Activated T-cell treated with anti-CD3 and anti-CD28 coated beads for 24 hours (primary cell): ENCODE data around the gene WNT9A.

Experiments used
- DNase-seq: peaks from one replicate; pipeline ENCODE4 v3.0.0-alpha.2; 2020; ENCODE audit warnings: low read depth

The WNT9A gene

DNA sequence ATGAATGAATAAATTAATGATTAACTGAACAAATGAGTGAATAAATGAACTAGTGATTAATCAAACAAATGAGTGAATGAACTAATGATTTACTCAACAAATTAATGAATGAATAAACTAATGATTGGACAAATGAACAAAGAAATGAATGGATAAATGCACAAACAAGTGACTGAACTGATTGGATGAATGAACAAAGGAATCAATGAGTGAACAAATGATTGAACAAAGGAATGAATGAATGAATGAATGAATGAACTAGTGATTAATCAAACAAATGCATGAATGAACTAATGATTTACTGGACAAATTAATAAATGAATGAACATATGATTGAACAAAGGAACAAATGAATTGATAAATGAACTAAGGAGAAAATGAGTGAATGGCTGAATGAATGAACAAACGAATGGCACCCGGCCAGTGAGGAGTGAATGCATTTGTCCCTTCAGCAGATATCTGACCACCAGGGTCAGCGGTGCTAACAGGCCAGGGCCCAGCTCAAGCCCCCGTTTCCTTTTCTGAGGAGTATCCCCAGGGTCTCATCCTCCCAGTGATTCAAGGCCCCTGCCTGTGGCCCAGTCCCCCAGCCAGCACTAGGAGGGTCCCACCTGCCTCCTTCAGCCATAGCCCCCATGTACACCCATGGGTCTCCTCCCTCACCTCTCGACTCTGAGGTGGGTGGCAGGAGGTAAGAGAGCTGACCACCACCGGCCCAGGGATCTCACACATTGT lies 49.9 kb downstream of the WNT9A start:
- DNase-seq = no peak

DNA sequence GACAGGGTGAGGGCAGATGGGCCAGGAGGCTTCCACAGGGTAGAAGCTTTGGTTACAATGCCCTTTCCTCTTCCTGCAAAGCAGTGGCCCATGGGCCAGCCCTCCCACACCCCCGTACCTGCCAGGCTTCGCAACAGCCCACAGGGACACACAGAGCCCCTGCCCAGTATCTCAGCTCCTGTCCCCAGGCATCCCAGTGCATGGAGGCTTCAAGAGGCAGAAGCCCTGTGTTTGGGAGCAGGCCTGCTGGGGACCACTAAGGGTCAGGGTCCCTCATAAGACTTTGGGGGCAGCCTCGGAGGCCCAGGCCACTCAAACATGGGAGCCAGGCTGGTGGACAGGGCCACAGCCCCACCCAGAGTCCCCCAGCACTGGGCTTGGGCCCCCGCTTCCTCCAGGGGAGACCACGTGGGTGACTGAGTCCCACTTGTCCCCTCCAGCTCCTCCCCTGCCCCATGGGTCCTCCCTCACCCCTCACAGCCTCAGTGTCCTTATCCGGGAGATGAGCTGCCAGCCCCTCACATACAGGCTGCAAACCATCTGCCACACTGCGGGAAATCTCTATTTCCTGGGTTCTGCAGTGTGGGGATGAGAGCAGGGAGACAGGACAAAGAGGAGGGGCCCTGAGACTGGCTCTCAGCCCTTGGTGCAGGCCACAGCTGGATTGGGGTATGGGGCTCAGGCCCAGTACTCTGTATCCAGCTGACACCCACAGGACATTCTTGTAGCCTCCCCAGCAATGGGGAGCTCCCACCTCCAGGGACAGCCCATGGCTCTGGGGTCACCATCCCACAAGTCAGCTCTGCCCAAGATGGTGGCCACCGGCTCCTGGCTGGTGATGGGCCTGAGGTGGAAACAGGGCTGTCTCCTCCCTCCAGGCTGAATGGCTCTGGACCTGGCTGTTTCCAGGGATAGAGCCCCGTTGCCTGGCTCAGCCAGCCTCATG lies 50.7 kb downstream of the WNT9A start:
- no peak for DNase-seq

DNA sequence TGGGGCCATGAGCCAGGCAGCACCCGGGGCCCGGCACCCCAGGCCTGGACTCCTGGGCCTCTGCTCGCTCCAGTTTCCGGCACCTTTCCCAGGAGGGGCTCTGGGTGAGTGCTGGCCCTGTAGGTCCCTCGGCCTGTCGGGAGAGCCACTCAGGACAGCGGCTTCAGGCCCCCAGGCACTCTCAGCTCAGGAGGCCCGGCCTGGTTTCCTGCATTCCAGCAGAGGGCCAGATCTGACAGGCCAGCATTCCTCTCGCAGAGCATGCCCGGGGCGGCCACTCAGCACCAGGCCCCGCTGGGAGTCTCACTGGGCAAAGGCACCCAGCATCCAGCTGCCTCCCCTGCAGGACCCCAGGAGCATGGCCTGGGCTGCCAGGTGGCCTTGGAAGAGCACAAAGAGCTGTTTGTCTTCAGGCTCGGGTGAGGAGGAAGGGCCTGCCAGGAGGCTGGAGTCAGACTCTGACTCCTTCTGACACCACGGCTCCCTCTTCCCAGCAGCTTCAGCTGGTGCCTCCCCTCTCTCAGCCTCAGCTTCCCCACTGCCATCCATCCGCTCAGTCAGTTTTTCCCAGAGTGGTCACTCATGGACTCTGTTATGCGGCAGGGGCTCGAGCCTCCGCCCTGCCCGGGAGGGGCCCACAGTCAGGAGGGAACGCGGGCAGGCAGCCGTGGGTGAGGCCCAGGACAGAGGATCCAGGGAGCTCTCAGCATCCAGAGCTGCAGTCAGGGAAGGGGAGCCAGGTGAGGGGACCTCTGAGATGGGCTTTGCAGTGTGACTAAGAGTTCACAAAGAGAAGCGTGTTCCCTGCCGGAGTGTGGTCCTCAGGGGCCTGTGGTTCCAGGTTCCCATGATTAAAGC lies 51.7 kb downstream of the WNT9A start:
- no peak for DNase-seq

DNA sequence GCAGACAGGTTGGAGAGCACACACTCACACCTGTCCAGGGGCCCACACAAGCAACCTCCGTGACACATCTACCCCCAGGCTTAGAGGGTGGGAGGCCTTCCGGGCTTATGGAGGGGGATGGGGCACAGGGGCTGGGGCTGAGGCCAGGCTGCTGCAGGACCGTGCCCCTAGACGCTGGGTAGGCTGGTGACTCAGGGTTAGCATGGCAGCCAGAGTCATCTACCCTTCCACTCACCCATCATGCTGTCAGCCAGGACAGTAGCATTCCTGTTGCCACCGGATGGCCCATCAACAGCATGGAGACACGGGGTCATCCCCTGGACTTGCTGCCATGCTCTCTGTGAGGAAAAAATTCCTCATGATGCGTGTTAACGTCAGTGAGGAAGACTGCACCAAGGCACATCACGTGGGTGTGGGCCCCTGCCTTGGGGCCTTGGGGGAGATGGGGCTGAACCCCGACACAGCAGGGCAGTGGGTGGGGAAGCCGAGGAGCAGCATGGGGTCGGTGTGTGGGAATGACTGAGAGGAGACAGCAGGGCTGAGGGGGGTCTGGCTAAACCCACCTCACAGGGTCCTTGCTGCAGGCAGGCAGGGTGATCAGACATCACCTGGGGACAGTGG lies 52.8 kb downstream of the WNT9A start:
- no peak for DNase-seq

DNA sequence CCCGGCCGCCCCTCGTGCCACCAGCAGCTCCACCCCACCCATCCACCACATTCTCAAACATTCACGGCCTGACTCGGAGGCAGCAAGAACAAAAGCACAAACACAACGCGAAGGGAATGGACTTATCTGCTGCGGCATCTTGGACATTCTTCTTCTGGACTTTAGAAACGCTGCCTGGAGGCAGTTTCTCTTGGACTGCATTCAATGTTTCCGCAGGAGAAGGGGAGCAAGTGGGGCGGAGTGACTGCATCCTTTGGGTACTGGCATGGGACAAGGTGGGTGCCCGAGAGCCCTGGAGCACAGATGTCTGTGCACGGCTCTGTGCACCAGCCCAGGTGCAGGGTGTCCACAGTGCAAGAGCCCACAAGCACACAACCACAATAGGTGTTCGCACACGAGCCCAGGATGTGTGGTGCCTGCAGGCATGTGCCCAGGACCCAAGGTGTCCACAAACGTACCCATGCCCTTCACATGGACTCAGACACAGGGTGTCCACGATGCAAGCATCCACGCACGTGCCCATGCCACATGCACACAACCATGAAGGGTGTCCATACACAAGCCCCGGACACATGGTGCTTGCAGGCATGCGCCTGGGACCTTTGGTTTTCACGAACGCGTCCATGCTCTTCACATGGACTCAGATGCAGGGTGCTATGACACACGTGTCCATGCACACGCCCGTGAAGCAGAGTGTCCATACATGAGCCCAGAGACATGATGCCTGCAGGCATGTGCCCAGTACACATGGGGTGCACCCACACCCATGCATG lies 53.6 kb downstream of the WNT9A start:
- no peak for DNase-seq

DNA sequence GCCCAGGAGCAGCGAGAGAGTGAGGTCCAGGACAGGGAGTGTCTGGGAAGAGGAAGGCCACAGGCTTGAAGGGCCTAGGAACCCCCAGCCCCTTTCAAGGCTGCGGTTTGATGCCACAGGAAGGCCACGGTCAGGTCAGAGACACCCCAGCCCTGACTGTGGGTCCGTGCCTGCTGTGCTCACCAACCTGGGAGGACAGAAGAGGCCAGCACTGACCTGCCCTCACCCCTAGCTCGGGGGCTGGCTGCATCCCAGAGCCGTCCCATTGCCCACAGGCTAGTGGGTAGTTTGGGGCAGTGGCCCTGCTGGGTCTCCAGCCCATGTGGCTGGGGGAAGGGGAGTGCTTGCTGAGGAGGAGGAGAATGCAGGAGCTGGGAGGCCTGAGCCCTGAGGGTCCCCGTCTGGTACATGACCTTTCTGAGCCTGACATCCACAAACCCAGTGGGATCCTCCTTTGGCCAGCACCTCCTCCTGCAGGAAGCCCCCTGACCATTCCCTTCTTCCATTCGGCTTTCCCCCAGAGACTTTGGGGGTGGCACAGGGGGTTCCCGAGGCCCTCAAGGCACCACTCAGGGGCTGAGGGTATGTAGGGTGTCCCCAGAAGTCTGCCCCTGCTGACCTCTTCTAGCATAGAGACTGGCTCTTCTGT lies 54.3 kb downstream of the WNT9A start:
- DNase-seq = no peak

DNA sequence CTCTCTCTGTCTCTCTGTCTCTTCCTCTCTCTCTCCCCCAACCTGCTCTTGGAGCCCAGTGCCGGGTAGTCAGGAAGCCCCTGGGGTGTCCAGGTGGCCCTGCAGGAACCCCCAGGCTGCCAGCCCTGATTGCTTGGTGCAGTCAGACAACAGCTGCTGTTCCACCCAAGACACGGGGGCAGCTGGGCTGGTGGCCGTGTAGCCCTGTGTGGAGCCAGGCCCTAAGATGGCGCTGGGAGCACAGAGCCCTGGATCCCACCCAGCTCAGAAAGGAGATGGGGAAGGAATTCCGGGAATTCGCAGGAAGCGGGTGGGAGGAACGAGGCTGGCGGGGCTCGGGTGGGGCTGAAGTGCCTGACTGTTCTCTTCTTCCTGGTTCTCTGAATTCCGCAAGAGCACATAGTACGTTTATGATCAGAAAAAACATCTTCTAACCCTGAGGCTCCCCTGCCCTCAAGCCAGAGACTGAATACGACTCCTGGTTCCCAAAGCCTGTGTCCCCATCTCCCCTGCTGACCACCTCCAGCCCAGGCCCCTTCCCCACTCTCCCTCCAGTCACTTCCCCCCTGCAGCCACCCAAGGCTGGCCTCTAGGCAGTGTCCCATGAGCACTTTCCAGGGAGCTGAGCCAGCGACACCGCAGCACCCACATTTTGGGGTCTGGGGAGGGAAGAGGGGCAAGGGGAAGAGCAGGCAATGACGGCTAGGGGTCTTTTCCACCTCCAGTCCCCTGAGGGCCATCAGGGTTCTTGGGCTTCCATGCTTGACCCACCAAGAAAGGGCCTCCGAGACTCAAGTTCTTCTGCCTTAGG lies 55.0 kb downstream of the WNT9A start:
- no peak for DNase-seq

DNA sequence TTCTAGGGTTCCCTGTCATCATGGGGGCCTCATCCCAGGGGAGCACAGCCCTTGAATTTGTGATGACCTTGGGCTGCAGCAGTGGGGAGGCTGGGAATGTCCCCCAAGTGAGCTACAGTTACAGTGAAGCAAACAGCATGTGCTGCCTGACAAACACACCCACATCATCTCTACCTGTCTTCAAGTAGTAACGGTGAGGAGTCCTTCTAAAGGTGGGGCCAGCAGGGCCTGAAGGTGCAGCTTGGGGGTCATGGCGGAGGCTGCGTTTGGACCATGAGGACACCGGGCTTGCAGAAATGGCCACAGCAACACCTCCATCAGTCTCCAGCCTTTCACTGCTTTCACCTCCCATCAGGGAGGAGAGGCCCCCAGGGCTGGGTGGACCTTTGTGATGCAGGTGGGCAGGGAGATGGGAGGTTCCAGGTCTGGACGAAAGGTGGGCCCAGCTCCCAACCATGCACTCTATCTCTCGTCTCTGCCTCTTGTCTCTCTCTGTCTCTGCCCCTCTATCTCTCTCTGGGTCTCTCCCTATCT lies 55.7 kb downstream of the WNT9A start:
- no peak for DNase-seq

DNA sequence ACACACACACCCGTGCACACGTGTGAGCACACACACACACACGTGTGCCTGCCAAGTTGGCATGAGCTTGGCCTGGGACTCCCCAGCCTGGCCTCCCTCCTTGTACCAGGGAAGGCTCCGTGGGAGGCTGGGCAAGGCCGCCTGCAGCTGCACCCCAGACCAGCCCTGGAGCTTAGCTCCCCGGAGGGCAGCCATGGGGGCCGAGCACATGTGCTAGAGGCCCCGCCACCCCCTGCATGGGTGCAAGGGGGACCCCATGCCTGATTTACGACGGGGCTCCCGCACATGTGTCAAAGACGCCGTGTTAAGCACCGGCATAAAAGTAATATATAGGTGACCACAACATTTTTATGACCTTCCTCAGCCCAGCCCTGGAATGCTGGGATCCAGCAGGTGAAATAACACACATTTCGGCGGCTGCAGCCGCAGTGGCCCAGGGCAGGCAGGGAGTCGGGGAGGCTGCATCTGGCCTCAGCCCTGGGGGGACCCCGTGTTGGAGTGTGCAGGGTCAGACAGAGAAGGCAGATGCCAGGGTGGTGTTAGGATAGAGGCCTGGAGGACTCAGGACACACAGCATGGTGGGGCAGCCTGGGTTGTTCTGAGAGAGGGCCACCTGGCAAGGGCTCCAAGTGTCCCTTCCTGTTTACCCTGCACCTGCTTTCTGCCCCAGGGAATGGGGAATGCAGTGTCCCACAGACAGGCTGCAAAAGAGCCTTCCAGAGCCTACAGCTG lies 56.3 kb downstream of the WNT9A start:
- no peak for DNase-seq

DNA sequence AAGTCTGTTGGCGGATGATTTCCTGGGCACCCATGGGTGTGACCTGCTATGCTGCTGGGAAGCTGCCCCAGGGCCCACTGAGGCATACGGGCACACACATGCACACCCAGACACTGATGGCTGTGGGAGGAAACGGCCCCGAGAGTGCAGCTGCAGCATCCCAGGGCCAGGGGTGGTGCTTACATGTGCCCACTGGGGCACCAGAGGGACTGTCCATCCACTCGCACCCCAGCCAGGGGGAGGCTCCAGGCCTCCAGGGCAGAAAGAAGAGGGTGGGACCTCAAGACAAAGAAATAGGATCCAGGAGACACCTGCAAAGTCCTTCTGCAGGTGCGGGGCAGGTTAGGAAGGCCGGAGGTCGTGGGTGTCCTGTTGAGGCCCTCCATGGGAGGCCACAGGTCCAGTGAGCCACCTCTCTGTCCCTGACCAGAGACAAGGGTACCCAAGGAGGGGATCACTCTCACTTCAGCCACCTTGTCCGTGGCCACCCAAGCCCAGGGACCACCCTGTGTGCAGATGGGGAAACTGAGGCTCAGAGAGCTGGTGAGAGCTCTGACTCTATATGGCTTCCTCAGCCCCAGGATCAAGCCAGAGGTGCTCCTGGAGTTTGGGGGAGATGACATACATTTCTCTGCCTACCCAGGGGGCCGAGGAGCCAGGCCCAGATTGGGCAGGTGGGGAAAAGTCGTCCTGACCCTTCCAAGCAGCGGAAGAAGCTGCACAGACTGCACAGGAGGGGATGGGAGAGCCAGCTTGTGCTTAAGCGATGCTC lies 57.1 kb downstream of the WNT9A start:
- DNase-seq = no peak

DNA sequence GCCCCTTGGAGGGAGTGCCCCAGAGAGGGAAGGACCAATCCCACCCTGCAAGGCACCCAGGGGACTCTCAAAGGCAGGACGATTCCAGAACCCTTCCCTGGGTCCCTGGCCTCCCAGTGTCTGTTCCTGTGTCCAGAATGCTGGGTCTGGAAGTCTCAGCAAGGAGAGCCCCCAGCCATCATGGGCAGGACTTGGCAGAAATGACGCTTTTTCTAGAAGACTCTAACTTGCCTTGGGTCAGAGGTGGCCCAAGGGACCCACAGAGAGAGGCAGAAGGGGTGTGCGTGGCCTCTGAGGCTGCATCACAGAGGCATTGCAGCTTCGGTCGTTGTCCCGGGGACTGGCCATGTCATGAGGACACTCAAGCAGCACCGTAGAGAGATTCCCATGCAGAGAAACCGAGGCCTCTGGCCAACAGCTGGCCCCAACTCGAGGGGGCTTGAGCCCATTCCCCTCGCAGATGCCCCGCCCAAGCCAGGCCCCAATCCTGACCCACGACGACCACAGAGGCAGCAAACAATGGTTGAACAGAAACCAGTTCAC lies 57.8 kb downstream of the WNT9A start:
- no peak for DNase-seq

DNA sequence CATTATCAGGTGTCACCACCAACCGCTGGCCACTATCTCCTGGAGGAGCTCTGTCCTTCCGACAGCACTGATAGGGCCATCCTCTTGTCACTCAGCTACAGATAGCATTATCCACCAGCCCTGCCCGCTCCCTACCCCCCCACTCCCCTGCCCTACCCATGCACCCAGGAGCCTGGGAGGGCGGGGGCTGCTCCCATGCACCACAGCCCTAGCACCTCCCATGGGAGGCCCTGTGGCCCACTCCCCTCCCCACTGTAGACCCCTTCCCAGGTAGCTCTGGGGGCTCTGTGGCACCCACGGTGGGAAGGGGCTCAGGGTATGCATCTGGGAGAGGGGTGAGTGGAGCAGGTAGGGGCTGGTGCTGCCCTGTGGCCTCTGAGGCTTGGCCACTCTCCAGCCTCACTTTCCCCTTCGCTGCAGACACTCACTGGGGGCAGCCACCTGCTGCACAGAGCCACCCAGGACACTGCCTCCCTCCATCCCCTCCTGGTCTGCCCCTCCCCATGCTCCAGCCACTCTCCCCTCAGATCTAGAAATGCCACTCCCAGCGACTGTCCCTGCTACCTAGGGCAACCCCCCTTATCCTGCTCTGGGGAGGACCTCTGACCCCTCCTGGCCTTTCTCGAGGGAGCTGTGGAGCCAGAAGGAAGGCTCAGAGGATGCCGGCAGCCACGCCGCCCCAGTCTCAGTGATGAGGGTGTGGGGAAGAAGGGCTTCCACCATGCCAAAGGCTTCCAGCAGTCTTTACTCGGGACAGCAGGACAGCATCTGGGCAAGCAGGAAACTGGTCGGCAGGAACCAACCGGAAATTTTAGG lies 58.5 kb downstream of the WNT9A start:
- DNase-seq = no peak

DNA sequence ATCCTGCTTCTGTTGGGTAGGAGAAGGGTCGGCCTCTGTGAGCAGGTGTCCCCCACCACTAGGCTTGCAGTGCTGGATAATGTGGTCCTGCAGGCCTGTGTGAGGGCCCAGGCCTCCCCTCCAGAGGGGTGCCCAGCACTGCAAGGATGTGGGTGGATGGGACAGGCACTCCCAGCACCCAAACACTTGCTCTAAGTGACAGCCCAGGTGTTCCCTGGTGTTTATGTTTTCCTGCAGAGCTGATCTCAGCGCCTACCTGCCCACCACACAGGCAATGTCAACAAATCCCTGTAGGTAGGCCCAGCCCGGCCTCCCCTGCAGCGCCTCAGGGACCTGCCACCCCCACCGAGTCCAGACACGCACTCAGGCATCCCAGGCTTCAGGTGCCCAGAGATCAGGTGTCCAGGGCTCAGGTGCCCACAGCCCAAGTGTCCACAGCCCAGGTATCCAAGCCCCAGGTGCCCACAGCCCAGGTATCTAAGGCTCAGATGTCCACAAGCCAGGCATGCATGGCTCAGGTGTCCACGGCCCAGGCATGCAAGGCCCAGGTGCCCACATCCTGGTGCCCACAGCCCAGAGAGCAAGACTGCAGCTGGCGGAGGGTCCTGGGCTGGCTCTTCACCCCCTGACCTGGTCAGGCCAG lies 59.2 kb downstream of the WNT9A start:
- DNase-seq = no peak

DNA sequence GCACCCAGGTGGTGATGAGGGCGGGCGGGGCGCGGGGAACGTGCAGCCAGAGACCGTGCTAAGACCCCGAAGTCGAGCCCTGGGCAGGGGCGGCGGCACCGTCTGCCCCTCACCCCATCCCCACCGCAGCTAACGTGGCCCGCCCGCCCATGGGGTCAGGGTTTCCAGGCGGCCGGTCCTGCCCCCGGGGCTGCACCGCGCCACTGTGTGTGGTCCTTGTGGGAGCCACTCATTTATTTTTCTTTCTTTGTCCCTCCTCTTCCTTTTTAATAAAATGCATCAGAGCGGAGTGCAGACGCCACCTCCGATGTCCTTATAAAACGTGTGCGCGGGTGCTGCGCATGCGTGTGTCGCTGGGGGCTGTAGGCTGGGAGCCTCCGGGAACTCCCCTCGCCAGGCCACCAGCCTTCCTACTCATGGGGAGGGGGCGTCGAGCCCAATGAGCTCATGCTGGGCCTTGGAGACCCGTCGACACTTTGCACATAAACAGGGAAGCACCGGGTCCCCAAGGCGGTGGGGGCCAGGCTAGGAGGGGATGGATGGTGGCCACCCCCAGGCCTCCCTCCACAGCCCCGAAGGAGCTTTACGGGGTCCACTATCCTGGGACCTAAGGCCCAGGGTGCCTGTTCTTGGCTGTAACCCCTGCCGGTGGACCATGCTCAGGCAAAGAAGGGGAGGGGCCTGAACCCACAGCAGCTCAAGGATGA lies 59.9 kb downstream of the WNT9A start:
- DNase-seq = no peak

DNA sequence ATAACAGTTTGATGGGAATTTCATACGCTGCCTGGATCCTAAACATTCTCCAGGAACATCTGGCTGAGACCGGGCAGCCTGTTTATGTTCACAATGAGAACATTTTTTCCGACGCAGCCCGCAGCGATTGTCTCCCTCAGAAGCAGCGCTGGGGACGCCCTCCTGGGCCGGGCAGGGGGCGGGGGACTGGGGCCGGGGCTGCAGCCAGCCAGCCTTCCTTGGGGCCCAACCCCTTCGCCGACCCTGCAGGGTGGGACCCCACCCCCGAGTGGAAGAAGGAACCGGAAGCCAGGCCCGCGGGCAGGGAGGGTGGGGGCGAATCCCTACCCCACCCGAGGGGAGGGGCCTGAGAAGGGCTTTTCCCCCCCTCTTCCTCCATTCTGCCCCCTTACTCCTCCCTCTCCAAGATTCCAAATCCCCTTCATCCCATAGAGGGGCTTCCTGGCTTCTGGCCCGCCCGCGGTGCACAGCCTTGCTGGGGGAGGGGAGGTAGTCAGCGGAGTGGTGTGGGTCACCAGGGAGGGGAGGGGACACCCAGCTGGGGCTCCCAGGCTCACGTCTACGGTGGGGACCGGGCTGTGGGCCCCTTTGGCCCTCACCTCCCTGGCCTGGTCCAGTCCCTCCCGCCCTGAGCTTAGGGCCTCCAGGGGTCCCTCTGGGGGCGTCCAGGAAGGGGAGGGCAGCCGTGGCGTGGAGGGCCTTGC lies 60.6 kb downstream of the WNT9A start:
- no peak for DNase-seq
